Astrocyte (in vitro differentiated cells and primary cell): ENCODE results near the gene CHST3. TPM values are rescaled to one million over a fixed set of nuclear protein-coding genes. Genes with fewer than 3 reads are reported as not detected.
A peak's percentile ranks its signal among the peaks of the same experiment; 100 is the strongest.

ENCODE experiments used
- DNase-seq: peaks from one replicate; pipeline ENCODE4 v3.0.0-alpha.2; 2010; ENCODE audit warnings: low read depth
- FAIRE-seq: peaks from 2 replicates; lab custom pipeline; 2011; peaks lifted over from hg19 to GRCh38; lab: Jason Lieb, UNC
- H2AFZ ChIP-seq: 2 replicates; pipeline ENCODE4 v1.6.0; 2012; ENCODE audit warnings: low read depth, low read length, inconsistent platforms
- H3K27ac ChIP-seq: 2 replicates; pipeline ENCODE4 v1.5.1; 2011; ENCODE audit warnings: low read depth, low read length, inconsistent platforms
- H3K27me3 ChIP-seq: 2 replicates; pipeline ENCODE4 v1.6.0; 2011; ENCODE audit warnings: low read length, inconsistent platforms; ENCODE audit not compliant: insufficient read depth
- H3K36me3 ChIP-seq: 2 replicates; pipeline ENCODE4 v1.5.1; 2011; ENCODE audit warnings: low read length, inconsistent platforms; ENCODE audit not compliant: insufficient read depth
- H3K4me1 ChIP-seq: 2 replicates; pipeline ENCODE4 v1.5.1; 2011; ENCODE audit warnings: low read length, inconsistent platforms; ENCODE audit not compliant: insufficient read depth
- H3K4me2 ChIP-seq: 2 replicates; pipeline ENCODE4 v1.6.0; 2012; ENCODE audit warnings: low read length, inconsistent platforms
- H3K4me3 ChIP-seq: 2 replicates; pipeline ENCODE4 v1.5.1; 2011; ENCODE audit warnings: low read depth, mild to moderate bottlenecking, low read length, inconsistent platforms; ENCODE audit not compliant: insufficient read depth
- H3K79me2 ChIP-seq: 2 replicates; pipeline ENCODE4 v1.6.0; 2012; ENCODE audit warnings: mild to moderate bottlenecking, low read length, inconsistent platforms; ENCODE audit not compliant: insufficient read depth
- H3K9ac ChIP-seq: 2 replicates; pipeline ENCODE4 v1.6.0; 2012; ENCODE audit warnings: mild to moderate bottlenecking, low read length, inconsistent platforms
- H3K9me3 ChIP-seq: 2 replicates; pipeline ENCODE4 v1.5.1; 2012; ENCODE audit warnings: low read depth, mild to moderate bottlenecking, low read length, inconsistent platforms; ENCODE audit not compliant: insufficient read depth
- H4K20me1 ChIP-seq: 2 replicates; pipeline ENCODE4 v1.6.0; 2012; ENCODE audit warnings: low read length, inconsistent platforms; ENCODE audit not compliant: insufficient read depth
- H3K27ac Mint-ChIP-seq: one replicate; pipeline ENCODE4 v1.8.0; 2021; ENCODE audit warnings: mild to moderate bottlenecking, mixed read lengths; ENCODE audit not compliant: unreplicated experiment
- H3K27me3 Mint-ChIP-seq: one replicate; pipeline ENCODE4 v1.8.0; 2021; ENCODE audit warnings: low read depth, mixed read lengths; ENCODE audit not compliant: unreplicated experiment
- H3K36me3 Mint-ChIP-seq: one replicate; pipeline ENCODE4 v1.8.0; 2021; ENCODE audit warnings: low read depth, mixed read lengths; ENCODE audit not compliant: unreplicated experiment
- H3K4me1 Mint-ChIP-seq: one replicate; pipeline ENCODE4 v1.8.0; 2021; ENCODE audit warnings: low read depth, mixed read lengths; ENCODE audit not compliant: unreplicated experiment
- H3K4me3 Mint-ChIP-seq: one replicate; pipeline ENCODE4 v1.8.0; 2021; ENCODE audit warnings: mild to moderate bottlenecking, moderate library complexity, mixed read lengths; ENCODE audit not compliant: unreplicated experiment
- H3K9me3 Mint-ChIP-seq: one replicate; pipeline ENCODE4 v1.8.0; 2021; ENCODE audit warnings: mild to moderate bottlenecking, mixed read lengths; ENCODE audit not compliant: unreplicated experiment
- EZH2 ChIP-seq: IDR thresholded peaks from 2 replicates; pipeline ENCODE4 v1.6.1; 2012; ENCODE audit warnings: mild to moderate bottlenecking, low read length, inconsistent platforms; ENCODE audit not compliant: insufficient read depth
- total RNA-seq: library from RNA; stranded (reverse); gene quantifications from 2 replicates; pipeline ENCODE4 v1.2.1, GENCODE V29; 2021
- TF ChIP-seq, protein P1 (sequence below): IDR thresholded peaks from 2 replicates; pipeline ENCODE4 v1.5.1; 2011; ENCODE audit warnings: low read depth, mild to moderate bottlenecking, inconsistent platforms, low read length, moderate library complexity; ENCODE audit not compliant: insufficient read depth

CHST3 gene
- total RNA-seq, 1 donor from 2014 or later = 43.5 TPM

DNA sequence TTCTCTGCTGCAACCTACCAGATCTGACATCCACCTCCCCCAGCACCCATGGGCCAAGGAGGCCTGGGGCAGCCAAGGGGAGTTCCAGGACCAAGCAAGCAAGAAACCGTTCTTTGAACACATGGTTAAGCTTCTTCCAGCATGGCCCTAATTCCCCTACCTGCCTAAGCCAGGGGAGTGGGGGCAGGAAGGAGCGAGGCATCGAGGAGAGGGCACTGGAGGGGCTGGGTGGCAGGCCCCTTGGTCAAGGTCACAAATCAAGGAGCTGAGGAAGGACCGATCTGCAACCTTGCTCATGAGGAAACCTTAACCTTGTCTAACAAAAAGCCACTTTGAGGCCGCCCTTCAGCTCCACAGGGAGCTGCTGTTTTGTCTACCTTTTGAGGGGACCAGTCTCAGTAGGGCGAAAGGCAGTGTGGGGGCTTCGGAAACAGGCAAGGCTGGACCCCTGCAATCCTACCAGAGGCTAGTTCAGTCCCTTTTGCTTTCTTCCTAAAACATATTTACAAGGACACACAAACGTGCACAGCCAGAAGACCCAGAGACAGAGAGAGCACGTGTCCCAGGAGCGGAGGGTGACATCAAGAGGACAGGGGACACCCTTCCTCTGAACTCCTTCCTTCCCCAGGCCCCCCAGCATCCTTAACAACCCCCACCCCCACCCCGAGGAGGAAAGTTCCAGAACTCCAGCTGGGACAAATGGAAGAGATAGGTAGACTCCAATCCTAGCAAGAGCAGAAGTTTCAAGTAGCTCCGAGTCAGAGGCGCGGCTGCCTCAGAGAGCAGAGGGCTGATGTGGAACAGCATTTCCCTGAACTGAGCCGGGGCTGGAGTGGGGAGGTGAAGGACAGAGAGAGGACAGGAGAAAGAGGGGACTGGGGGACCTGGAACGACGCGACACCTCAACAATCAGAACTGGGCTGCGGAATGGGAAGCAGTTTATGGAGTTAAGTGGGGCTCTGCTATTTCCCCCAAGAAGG, 95.9 kb downstream of the CHST3 start:
- no peak overlapping the region for H3K4me2 ChIP-seq
- peaks cover 6% of the 10 kb centered on the region for H3K4me1 ChIP-seq
- Mint-ChIP-seq H3K27ac (no peak overlapping the region), H3K9me3 (no peaks in the 10 kb centered on the region), H3K4me1 (peaks cover 3% of the 10 kb centered on the region), H3K4me3 (no peak overlapping the region), H3K27me3 (peaks cover 29% of the 10 kb centered on the region), H3K36me3 (peaks cover 4% of the 10 kb centered on the region)
- TF ChIP-seq, protein P1, sequence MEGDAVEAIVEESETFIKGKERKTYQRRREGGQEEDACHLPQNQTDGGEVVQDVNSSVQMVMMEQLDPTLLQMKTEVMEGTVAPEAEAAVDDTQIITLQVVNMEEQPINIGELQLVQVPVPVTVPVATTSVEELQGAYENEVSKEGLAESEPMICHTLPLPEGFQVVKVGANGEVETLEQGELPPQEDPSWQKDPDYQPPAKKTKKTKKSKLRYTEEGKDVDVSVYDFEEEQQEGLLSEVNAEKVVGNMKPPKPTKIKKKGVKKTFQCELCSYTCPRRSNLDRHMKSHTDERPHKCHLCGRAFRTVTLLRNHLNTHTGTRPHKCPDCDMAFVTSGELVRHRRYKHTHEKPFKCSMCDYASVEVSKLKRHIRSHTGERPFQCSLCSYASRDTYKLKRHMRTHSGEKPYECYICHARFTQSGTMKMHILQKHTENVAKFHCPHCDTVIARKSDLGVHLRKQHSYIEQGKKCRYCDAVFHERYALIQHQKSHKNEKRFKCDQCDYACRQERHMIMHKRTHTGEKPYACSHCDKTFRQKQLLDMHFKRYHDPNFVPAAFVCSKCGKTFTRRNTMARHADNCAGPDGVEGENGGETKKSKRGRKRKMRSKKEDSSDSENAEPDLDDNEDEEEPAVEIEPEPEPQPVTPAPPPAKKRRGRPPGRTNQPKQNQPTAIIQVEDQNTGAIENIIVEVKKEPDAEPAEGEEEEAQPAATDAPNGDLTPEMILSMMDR = no peak
- TF ChIP-seq EZH2 = no peak
- no peak for FAIRE-seq
- no peak overlapping the region for H3K4me3 ChIP-seq
- H3K27ac ChIP-seq = no peak overlapping the region
- H3K79me2 ChIP-seq = no peaks in the 10 kb centered on the region
- H4K20me1 ChIP-seq = no peaks in the 10 kb centered on the region
- no peak overlapping the region for H2AFZ ChIP-seq
- H3K9ac ChIP-seq = no peak overlapping the region
- H3K9me3 ChIP-seq = no peaks in the 10 kb centered on the region
- no peaks in the 10 kb centered on the region for H3K36me3 ChIP-seq
- DNase-seq = no peak
- peaks cover 31% of the 10 kb centered on the region for H3K27me3 ChIP-seq

DNA sequence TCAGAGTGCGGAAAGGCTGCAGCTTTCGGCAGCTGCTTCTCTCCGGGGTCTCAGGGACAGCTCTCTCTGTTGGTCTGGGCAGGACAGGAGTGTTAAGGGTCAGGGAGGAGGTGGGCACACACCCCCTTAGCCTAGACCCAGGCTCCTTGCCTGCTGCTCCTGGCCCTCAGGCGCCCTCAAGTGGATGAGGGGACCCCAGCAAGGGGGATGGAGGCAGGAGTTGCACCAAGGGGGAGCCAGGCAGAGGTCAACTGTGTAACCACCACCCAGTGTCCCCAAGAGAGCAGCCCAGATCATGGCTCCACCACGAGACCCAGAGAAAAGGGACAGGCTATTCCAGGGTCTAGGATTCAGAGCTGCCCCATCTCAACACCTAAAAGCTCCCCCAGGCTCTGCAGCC, 97.3 kb downstream of the CHST3 start:
- Histone ChIP-seq H3K4me1 (peaks cover 6% of the 10 kb centered on the region), H3K27ac (no peak overlapping the region), H2AFZ (no peak overlapping the region), H3K4me2 (no peak overlapping the region), H3K4me3 (no peak overlapping the region), H3K27me3 (peaks cover 23% of the 10 kb centered on the region), H3K36me3 (no peaks in the 10 kb centered on the region), H3K9ac (no peak overlapping the region), H3K9me3 (no peaks in the 10 kb centered on the region), H3K79me2 (no peaks in the 10 kb centered on the region), H4K20me1 (no peaks in the 10 kb centered on the region)
- FAIRE-seq (no peak), DNase-seq (no peak)
- Mint-ChIP-seq H3K4me1 (peaks cover 3% of the 10 kb centered on the region), H3K36me3 (peaks cover 4% of the 10 kb centered on the region), H3K4me3 (no peak overlapping the region), H3K27me3 (peaks cover 31% of the 10 kb centered on the region), H3K9me3 (no peaks in the 10 kb centered on the region), H3K27ac (no peak overlapping the region)
- TF ChIP-seq, protein P1 = no peak
- no peak for TF ChIP-seq EZH2

DNA sequence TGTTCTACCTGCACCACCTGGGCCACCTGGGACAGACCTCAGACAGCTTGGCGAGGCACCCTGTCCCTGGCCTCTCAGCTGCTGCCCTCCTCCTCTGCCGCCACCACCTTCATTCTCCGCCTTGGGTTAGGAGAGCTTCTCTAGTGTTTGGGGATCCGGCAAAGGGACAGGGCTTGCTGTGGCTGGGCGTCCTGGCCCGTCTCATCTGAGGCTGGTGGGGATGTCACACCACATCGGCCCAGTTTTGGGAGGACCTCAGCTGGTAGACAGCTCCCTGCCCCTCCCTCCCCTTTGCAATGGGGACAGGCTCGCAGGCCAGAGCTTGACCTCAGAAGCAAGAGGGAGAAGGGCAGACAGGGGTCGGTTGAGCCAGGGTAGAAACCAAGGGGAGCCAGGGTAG, 97.7 kb downstream of the CHST3 start:
- no peaks in the 10 kb centered on the region for H3K9me3 Mint-ChIP-seq
- FAIRE-seq (no peak), DNase-seq (no peak)
- peaks cover 34% of the 10 kb centered on the region for H3K27me3 Mint-ChIP-seq
- H3K4me1 Mint-ChIP-seq = peaks cover 3% of the 10 kb centered on the region
- no peak overlapping the region for H3K4me2 ChIP-seq
- H3K4me3 ChIP-seq = no peak overlapping the region
- H3K27me3 ChIP-seq = peaks cover 21% of the 10 kb centered on the region
- H3K36me3 ChIP-seq = no peaks in the 10 kb centered on the region
- H3K9ac ChIP-seq = no peak overlapping the region
- no peak overlapping the region for H3K4me3 Mint-ChIP-seq
- H3K4me1 ChIP-seq = peaks cover 6% of the 10 kb centered on the region
- H3K27ac ChIP-seq = no peak overlapping the region
- no peak overlapping the region for H2AFZ ChIP-seq
- no peaks in the 10 kb centered on the region for H3K9me3 ChIP-seq
- TF ChIP-seq, protein P1 = no peak
- no peak for TF ChIP-seq EZH2
- peak overlapping the region; percentile 2 for H3K27ac Mint-ChIP-seq
- no peaks in the 10 kb centered on the region for H4K20me1 ChIP-seq
- H3K79me2 ChIP-seq = no peaks in the 10 kb centered on the region
- peaks cover 4% of the 10 kb centered on the region for H3K36me3 Mint-ChIP-seq
